GM12878 (cell line): ENCODE data around the gene BAIAP2L1. TPM values are rescaled to one million over a fixed set of nuclear protein-coding genes. Genes with fewer than 3 reads are reported as not detected.

Experiments
- ATAC-seq: fragments of 200-7000 bp; cut with Tn5 transposase; 3 replicates; pipeline ENCODE4 v1.9.1; 2020; ENCODE audit warnings: mild to moderate bottlenecking, moderate library complexity
- BruUV-seq: library from RNA; stranded (reverse); fragments of 400-500 nt; replicated peaks from 2 replicates; lab custom pipeline; 2021; lab: Mats Ljungman, UMichigan
- CTCF ChIA-PET: fragments of 300-600 bp; sonication (Branson Sonifier 250); formaldehyde crosslinking; extraction: SDS; loops from one replicate; lab custom pipeline; 2021; ENCODE audit warnings: inconsistent platforms; lab: Yijun Ruan, JAX
- POLR2A ChIA-PET: fragments of 350-600 bp; formaldehyde crosslinking; extraction: SDS; loops from one replicate; lab custom pipeline; 2021; ENCODE audit warnings: inconsistent platforms; lab: Charles Lee
- RAD21 ChIA-PET: fragments of 300-600 bp; sonication (Branson Sonifier 250); formaldehyde crosslinking; loops from one replicate; lab custom pipeline; 2023; ENCODE audit warnings: antibody characterized with exemption; ENCODE audit not compliant: unreplicated experiment; lab: Charles Lee
- SMC1A ChIA-PET: fragments of 300-600 bp; sonication (Branson Sonifier 250); formaldehyde crosslinking; loops from one replicate; lab custom pipeline; 2023; ENCODE audit not compliant: unreplicated experiment, uncharacterized antibody; lab: Charles Lee
- DNase-seq: peaks from one replicate; pipeline ENCODE4 v3.0.0-alpha.2; 2011; ENCODE audit warnings: low read depth, low spot score
- FAIRE-seq: peaks from 3 replicates; lab custom pipeline; 2011; peaks lifted over from hg19 to GRCh38; lab: Jason Lieb, UNC
- H2AFZ ChIP-seq: 2 replicates; pipeline ENCODE4 v1.6.0; 2011; ENCODE audit warnings: low read depth, low read length, control low read depth; ENCODE audit not compliant: control insufficient read depth
- H3K27ac ChIP-seq: 2 replicates; pipeline ENCODE4 v1.5.1; 2011; ENCODE audit warnings: control low read depth; ENCODE audit not compliant: control insufficient read depth, insufficient read depth
- H3K27me3 ChIP-seq, 2 experiments: replicated peaks in 1 of 2; 2 replicates each; pipeline versions ENCODE4 v1.6.0 to v1.6.1; 2011; ENCODE audit warnings: low read length in 1 of 2; ENCODE audit not compliant: control insufficient read depth in 2 of 2, insufficient read depth in 2 of 2
- H3K36me3 ChIP-seq, 2 experiments: 2 replicates each; pipeline ENCODE4 v1.5.1; 2011; ENCODE audit warnings: low read length in 1 of 2; ENCODE audit not compliant: control insufficient read depth in 2 of 2, insufficient read depth in 2 of 2
- H3K4me1 ChIP-seq: 2 replicates; pipeline ENCODE4 v1.6.1; 2011; ENCODE audit warnings: mild to moderate bottlenecking, low read length, moderate library complexity, mixed read lengths; ENCODE audit not compliant: control insufficient read depth, insufficient read depth
- H3K4me2 ChIP-seq: 2 replicates; pipeline ENCODE4 v1.6.0; 2011; ENCODE audit warnings: control low read depth; ENCODE audit not compliant: control insufficient read depth, insufficient read depth
- H3K4me3 ChIP-seq: fragments of 200-600 bp; sonication (generic); 2 replicates; pipeline ENCODE4 v1.5.1; 2016
- H3K79me2 ChIP-seq: 2 replicates; pipeline ENCODE4 v1.6.0; 2011; ENCODE audit warnings: low read length; ENCODE audit not compliant: control insufficient read depth, insufficient read depth
- H3K9ac ChIP-seq: 2 replicates; pipeline ENCODE4 v1.8.0; 2011; ENCODE audit warnings: low read length, control low read depth, mixed read lengths; ENCODE audit not compliant: control insufficient read depth, insufficient read depth
- H3K9me3 ChIP-seq: replicated peaks from 3 replicates; pipeline ENCODE4 v1.5.1; 2011; ENCODE audit warnings: mild to moderate bottlenecking, low read length; ENCODE audit not compliant: control insufficient read depth, insufficient read depth
- H4K20me1 ChIP-seq: 2 replicates; pipeline ENCODE4 v1.6.0; 2011; ENCODE audit not compliant: control insufficient read depth, insufficient read depth
- ATF3 ChIP-seq: IDR thresholded peaks from 2 replicates; pipeline ENCODE4 v1.6.1; 2011; ENCODE audit warnings: low read depth, mild to moderate bottlenecking, low read length, moderate library complexity, borderline replicate concordance; ENCODE audit errors: extremely low read depth
- BHLHE40 ChIP-seq, 2 experiments: fragments of 450-650 bp in 1 of 2; IDR thresholded peaks; 2 replicates each; pipeline ENCODE4 v1.6.1; 2011 to 2017; ENCODE audit warnings: low read depth in 2 of 2, borderline replicate concordance in 1 of 2, improper control_type of control experiment in 1 of 2, low read length in 1 of 2, mild to moderate bottlenecking in 1 of 2
- DPF2 ChIP-seq: fragments of 450-650 bp; IDR thresholded peaks from 2 replicates; pipeline ENCODE4 v1.6.1; 2017; ENCODE audit warnings: mild to moderate bottlenecking
- EGR1 ChIP-seq, 2 experiments: IDR thresholded peaks; 1 replicate in 1 of 2; 2 replicates in 1 of 2; pipeline ENCODE4 v1.6.1; 2011 to 2012; ENCODE audit warnings: low read depth in 2 of 2, low read length in 2 of 2, borderline replicate concordance in 1 of 2, mild to moderate bottlenecking in 1 of 2, moderate library complexity in 1 of 2
- HDGF ChIP-seq: fragments of 450-650 bp; IDR thresholded peaks from 2 replicates; pipeline ENCODE4 v1.6.1; 2016; ENCODE audit warnings: antibody characterized with exemption
- HSF1 ChIP-seq: fragments of 150-350 bp; IDR thresholded peaks from 2 replicates; pipeline ENCODE4 v1.6.1; 2014; ENCODE audit warnings: mild to moderate bottlenecking, low read depth, low read length
- IRF5 ChIP-seq: fragments of 450-650 bp; IDR thresholded peaks from 2 replicates; pipeline ENCODE4 v1.6.1; 2017; ENCODE audit warnings: borderline replicate concordance
- MAX ChIP-seq: IDR thresholded peaks from 2 replicates; pipeline ENCODE4 v1.6.1; 2012; ENCODE audit warnings: low read depth, low read length, improper control_type of control experiment
- MLLT1 ChIP-seq: fragments of 450-650 bp; IDR thresholded peaks from 2 replicates; pipeline ENCODE4 v1.6.1; 2016; ENCODE audit warnings: mild to moderate bottlenecking
- NFYA ChIP-seq: IDR thresholded peaks from 2 replicates; pipeline ENCODE4 v1.6.1; 2011; ENCODE audit warnings: low read depth, mild to moderate bottlenecking, low read length, improper control_type of control experiment, borderline replicate concordance
- POU2F2 ChIP-seq: IDR thresholded peaks from 3 replicates; pipeline ENCODE4 v1.6.1; 2011; ENCODE audit warnings: low read depth, mild to moderate bottlenecking, low read length, borderline replicate concordance
- RAD51 ChIP-seq: fragments of 450-650 bp; IDR thresholded peaks from 2 replicates; pipeline ENCODE4 v1.6.1; 2016; ENCODE audit warnings: moderate library complexity, mild to moderate bottlenecking, inconsistent platforms
- RBBP5 ChIP-seq: fragments of 200-600 bp; sonication (generic); conservative IDR thresholded peaks from 2 replicates; pipeline ENCODE4 v1.6.1; 2016
- SMAD5 ChIP-seq: IDR thresholded peaks from 2 replicates; pipeline ENCODE4 v1.6.1; 2016; ENCODE audit warnings: antibody characterized with exemption, low read depth
- STAT3 ChIP-seq: IDR thresholded peaks from 2 replicates; pipeline ENCODE4 v1.6.1; 2011; ENCODE audit warnings: low read depth, low read length, improper control_type of control experiment
- TCF7 ChIP-seq: IDR thresholded peaks from 2 replicates; pipeline ENCODE4 v1.6.1; 2014; ENCODE audit warnings: antibody characterized with exemption, borderline replicate concordance
- YBX1 ChIP-seq: fragments of 450-650 bp; IDR thresholded peaks from 2 replicates; pipeline ENCODE4 v1.6.1; 2016; ENCODE audit warnings: antibody characterized with exemption
- YY1 ChIP-seq: IDR thresholded peaks from 2 replicates; pipeline ENCODE4 v1.6.1; 2011; ENCODE audit warnings: low read depth, mild to moderate bottlenecking, low read length
- ZNF622 ChIP-seq: fragments of 450-650 bp; IDR thresholded peaks from 2 replicates; pipeline ENCODE4 v1.6.1; 2017; ENCODE audit warnings: mild to moderate bottlenecking, inconsistent platforms
- ZSCAN29 ChIP-seq: fragments of 450-650 bp; IDR thresholded peaks from 2 replicates; pipeline ENCODE4 v1.6.1; 2017; ENCODE audit warnings: mild to moderate bottlenecking, moderate library complexity
- WGBS: methylation state at CpG from one replicate; pipeline ENCODE4 v1.1.6; 2016; ENCODE audit warnings: low lambda C conversion rate; ENCODE audit not compliant: insufficient replicate concordance, insufficient coverage; ENCODE audit errors: missing lambda C conversion rate; 5-methylcytosine and 5-hydroxymethylcytosine counted together
- in situ Hi-C: fragments of 300-500 bp; cut with MboI; formaldehyde crosslinking; loops from 9 replicates; pipeline ENCODE4 v1.14.3; 2018; ENCODE audit warnings: mixed read lengths
- intact Hi-C: fragments of 100-400 bp; cut with micrococcal nuclease; formaldehyde crosslinking; loops from one replicate; pipeline ENCODE4 v1.14.2; 2022; ENCODE audit not compliant: unreplicated experiment
- polyA plus RNA-seq, 11 experiments: library from polyadenylated mRNA; depleted of rRNA in 4 of 11; unstranded in 6 of 11; stranded (reverse) in 5 of 11; fragments of >200 nt; fragmentation: Nextera tagmentation in 4 of 11; fragmentation: Illumina TruSeq in 1 of 11; extraction: Ambion mirVana in 4 of 11; extraction: Trizol in 1 of 11; gene quantifications; 1 replicate in 1 of 11; 2 replicates in 10 of 11; pipeline versions ENCODE4 v1.2.1 to v1.2.3, GENCODE V29; 2011 to 2016; ENCODE audit warnings: inconsistent platforms in 2 of 11, missing spikeins in 2 of 11, low read depth in 1 of 11
- total RNA-seq, 4 experiments: library from RNA; depleted of rRNA in 3 of 4; stranded (reverse); fragments of >200 nt in 3 of 4; fragmentation: Illumina TruSeq in 1 of 4; extraction: Trizol in 1 of 4; gene quantifications; 2 replicates each; pipeline versions ENCODE4 v1.2.1 to v1.2.3, GENCODE V29; 2013 to 2021

Gene BAIAP2L1
- total and polyA plus RNA-seq, 10 of the 15 experiments (the other 5 are each of a cell fraction or from before 2014, with no cell fraction given), result 8.9 to 60.2 (median 35.7) TPM

- DNase-seq, result no peak
- no peak overlapping the region for H3K4me3 ChIP-seq
- H3K9me3 ChIP-seq, result no peaks in the 10 kb centered on the region
- H3K4me1 ChIP-seq, result no peaks in the 10 kb centered on the region
- H3K27me3 ChIP-seq, result no peaks in the 10 kb centered on the region
- BruUV-seq, result no TSS peak
- RAD21 ChIA-PET, result no interaction called here
- CTCF ChIA-PET, result interaction anchor here (1.5 to 3.1 kb wide), 2 partner anchors 134 to 161 kb away, joined by 4 to 19 read pairs; partner anchors contain the start of genes BAIAP2L1 and LMTK2
- in situ Hi-C loops (no loop called here), intact Hi-C loops (no loop called here)
- TF ChIP-seq STAT3 (no peak), POU2F2 (no peak), BHLHE40 (IDR thresholded peaks at IDR 0.05; ENCODE audit: borderline replicate concordance in 1 of 2, low read depth in 2 of 2, low read length in 1 of 2) (no peak), ZNF622 (no peak), EGR1 (IDR thresholded peaks at IDR 0.05; ENCODE audit: borderline replicate concordance in 1 of 2, low read depth in 2 of 2, low read length in 2 of 2) (no peak), IRF5 (no peak), YY1 (no peak), MAX (no peak), ATF3 (no peak), NFYA (no peak), MLLT1 (no peak), TCF7 (no peak), DPF2 (no peak), HDGF (no peak), ZSCAN29 (no peak), SMAD5 (no peak), RBBP5 (no peak), HSF1 (no peak), YBX1 (no peak), RAD51 (no peak)
- POLR2A ChIA-PET, result no interaction called here
- no peak overlapping the region for H3K27ac ChIP-seq
- no peak for ATAC-seq
- no peak for FAIRE-seq
- H4K20me1 ChIP-seq, result no peaks in the 10 kb centered on the region
- WGBS, result 93% methylated on average over 3 of the region's 3 CpGs
- no peak overlapping the region for H2AFZ ChIP-seq
- no peak overlapping the region for H3K4me2 ChIP-seq
- no peaks in the 10 kb centered on the region for H3K79me2 ChIP-seq
- no peak overlapping the region for H3K9ac ChIP-seq
- SMC1A ChIA-PET, result interaction anchor here (0.6 to 2.0 kb wide), 3 partner anchors 17 to 388 kb away, joined by 3 to 5 read pairs (median 3); partner anchors contain the start of gene BAIAP2L1
- H3K36me3 ChIP-seq, result no peaks in the 10 kb centered on the region
These were observed 133.6 kb downstream of the BAIAP2L1 start for GRCh38 chr7:98267303-98267702.
